ENCODE measurements around the gene THSD7B. TPM values are rescaled to one million over a fixed set of nuclear protein-coding genes. Genes with fewer than 3 reads are reported as not detected.

The THSD7B gene
- total and polyA plus RNA-seq, 2 donors from 2014 or later: 0.34 to 0.85 TPM

- DNase-seq (peak in 3 of 5 donors; percentile 33 to 57 (median 35)), FAIRE-seq (no peak)
- intact Hi-C loops (cut with DNase I): no loop called here
Observed at GRCh38 chr2:136932700-136933099, 167.4 kb downstream of the THSD7B start.

DNA sequence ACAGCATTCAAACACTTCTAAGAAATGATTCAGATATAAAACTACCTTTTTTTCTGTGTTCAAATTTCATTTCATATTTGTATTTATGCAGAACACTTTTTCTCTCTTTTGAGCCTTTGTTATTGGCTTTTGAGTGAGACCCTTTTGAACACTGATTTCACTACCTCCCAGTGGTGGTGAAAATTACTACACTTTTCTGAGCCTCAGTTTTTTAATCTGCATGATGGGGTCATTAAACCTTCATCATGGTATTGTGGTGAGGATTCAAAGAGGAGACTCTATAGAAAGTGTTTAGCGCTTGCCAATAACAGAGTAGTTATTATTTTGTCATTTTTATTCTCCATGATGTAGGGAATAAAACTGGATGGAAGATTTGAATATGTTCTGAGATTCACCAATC lies 169.8 kb downstream of the THSD7B start:
- H3K27me3 ChIP-seq (ENCODE audit: control insufficient read depth, insufficient read depth, low read length): no peaks in the 10 kb centered on the region
- DNase-seq: no peak
- FAIRE-seq: no peak
- no peaks in the 10 kb centered on the region for H3K36me3 ChIP-seq (ENCODE audit: control insufficient read depth in 2 of 3, insufficient read depth in 3 of 3, low read length in 3 of 3)
- no peak overlapping the region for H3K4me3 ChIP-seq (ENCODE audit: low read length in 3 of 3)
- intact Hi-C loops (cut with DNase I): no loop called here
- no peaks in the 10 kb centered on the region for H3K4me1 ChIP-seq (ENCODE audit: control insufficient read depth in 2 of 3, insufficient read depth in 2 of 3, low read depth in 1 of 3, low read length in 3 of 3)
- no peak overlapping the region for H3K9ac ChIP-seq (ENCODE audit: low read length in 3 of 3)
- TF ChIP-seq, protein P1, sequence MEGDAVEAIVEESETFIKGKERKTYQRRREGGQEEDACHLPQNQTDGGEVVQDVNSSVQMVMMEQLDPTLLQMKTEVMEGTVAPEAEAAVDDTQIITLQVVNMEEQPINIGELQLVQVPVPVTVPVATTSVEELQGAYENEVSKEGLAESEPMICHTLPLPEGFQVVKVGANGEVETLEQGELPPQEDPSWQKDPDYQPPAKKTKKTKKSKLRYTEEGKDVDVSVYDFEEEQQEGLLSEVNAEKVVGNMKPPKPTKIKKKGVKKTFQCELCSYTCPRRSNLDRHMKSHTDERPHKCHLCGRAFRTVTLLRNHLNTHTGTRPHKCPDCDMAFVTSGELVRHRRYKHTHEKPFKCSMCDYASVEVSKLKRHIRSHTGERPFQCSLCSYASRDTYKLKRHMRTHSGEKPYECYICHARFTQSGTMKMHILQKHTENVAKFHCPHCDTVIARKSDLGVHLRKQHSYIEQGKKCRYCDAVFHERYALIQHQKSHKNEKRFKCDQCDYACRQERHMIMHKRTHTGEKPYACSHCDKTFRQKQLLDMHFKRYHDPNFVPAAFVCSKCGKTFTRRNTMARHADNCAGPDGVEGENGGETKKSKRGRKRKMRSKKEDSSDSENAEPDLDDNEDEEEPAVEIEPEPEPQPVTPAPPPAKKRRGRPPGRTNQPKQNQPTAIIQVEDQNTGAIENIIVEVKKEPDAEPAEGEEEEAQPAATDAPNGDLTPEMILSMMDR (IDR thresholded peaks at IDR 0.05; ENCODE audit: borderline replicate concordance, extremely low read depth, insufficient read depth): no peak
- H3K27ac ChIP-seq (ENCODE audit: low read depth in 2 of 2, low read length in 2 of 2): no peak overlapping the region
- H3K9me3 ChIP-seq (ENCODE audit: control insufficient read depth in 2 of 3, insufficient read depth in 1 of 3, low read length in 3 of 3): no peaks in the 10 kb centered on the region

More at GRCh38 chr2:136932700-136933099, 167.4 kb downstream of the THSD7B start:
- Histone ChIP-seq H3K27me3 (ENCODE audit: control insufficient read depth, insufficient read depth, low read length) (no peaks in the 10 kb centered on the region), H3K4me3 (ENCODE audit: low read length in 3 of 3) (no peak overlapping the region), H3K27ac (ENCODE audit: low read depth in 2 of 2, low read length in 2 of 2) (no peak overlapping the region), H3K9ac (ENCODE audit: low read length in 3 of 3) (no peak overlapping the region), H3K36me3 (ENCODE audit: control insufficient read depth in 2 of 3, insufficient read depth in 3 of 3, low read length in 3 of 3) (no peaks in the 10 kb centered on the region), H3K9me3 (ENCODE audit: control insufficient read depth in 2 of 3, insufficient read depth in 1 of 3, low read length in 3 of 3) (no peaks in the 10 kb centered on the region), H3K4me1 (ENCODE audit: control insufficient read depth in 2 of 3, insufficient read depth in 2 of 3, low read depth in 1 of 3, low read length in 3 of 3) (no peaks in the 10 kb centered on the region)
- TF ChIP-seq, protein P1 (IDR thresholded peaks at IDR 0.05; ENCODE audit: borderline replicate concordance, extremely low read depth, insufficient read depth): no peak

DNA sequence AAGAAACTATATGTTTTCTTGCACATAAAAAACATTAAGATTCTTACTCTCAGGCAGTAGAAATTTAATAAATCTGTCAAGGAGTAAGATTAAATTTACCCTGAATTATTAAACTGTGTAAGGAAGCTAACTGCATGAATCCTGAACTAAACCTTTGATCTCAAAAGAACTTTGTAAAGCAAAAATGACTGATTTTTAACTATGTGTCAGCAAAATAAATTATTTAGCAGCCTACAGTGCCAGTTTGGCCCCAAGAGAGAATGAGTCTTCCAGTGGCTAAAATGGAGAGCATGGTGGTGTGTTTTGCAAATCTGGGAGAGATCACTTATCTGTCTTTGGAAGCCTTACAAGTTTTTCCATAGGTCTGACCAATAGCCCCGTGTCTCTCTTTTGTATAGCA lies 190.7 kb downstream of the THSD7B start:
- H3K9ac ChIP-seq (ENCODE audit: low read length in 3 of 3): no peak overlapping the region
- no peaks in the 10 kb centered on the region for H3K4me1 ChIP-seq (ENCODE audit: control insufficient read depth in 2 of 3, insufficient read depth in 2 of 3, low read depth in 1 of 3, low read length in 3 of 3)
- H3K27ac ChIP-seq (ENCODE audit: low read depth in 2 of 2, low read length in 2 of 2): no peak overlapping the region
- FAIRE-seq (no peak), DNase-seq (peak in 1 of 5 donors; percentile 1)
- no peaks in the 10 kb centered on the region for H3K36me3 ChIP-seq (ENCODE audit: control insufficient read depth in 2 of 3, insufficient read depth in 3 of 3, low read length in 3 of 3)
- intact Hi-C loops (cut with DNase I): no loop called here
- TF ChIP-seq, protein P1 (IDR thresholded peaks at IDR 0.05; ENCODE audit: borderline replicate concordance, extremely low read depth, insufficient read depth): no peak
- no peaks in the 10 kb centered on the region for H3K27me3 ChIP-seq (ENCODE audit: control insufficient read depth, insufficient read depth, low read length)
- H3K9me3 ChIP-seq (ENCODE audit: control insufficient read depth in 2 of 3, insufficient read depth in 1 of 3, low read length in 3 of 3): no peaks in the 10 kb centered on the region
- no peak overlapping the region for H3K4me3 ChIP-seq (ENCODE audit: low read length in 3 of 3)

DNA sequence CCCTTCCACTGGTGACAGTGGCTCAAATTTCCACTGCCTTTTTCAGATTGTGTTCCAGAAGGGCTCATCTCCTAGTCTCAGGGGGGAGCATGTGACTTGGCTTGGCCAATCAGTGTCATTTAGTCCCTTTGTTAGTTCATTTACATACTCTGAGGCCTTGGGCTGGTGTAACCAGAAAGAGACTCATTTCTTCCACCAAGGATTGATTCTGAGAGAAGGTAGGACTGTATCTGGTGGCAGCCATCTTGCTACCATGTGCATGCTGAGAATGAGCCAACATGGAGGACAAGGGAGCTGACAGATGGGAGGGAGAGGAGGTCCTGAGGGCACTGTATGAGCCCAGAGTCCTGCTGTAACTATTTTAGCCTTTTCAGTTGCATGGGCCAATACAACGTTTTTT lies 191.7 kb downstream of the THSD7B start:
- intact Hi-C loops (cut with DNase I): no loop called here
- Histone ChIP-seq H3K36me3 (ENCODE audit: control insufficient read depth in 2 of 3, insufficient read depth in 3 of 3, low read length in 3 of 3) (no peaks in the 10 kb centered on the region), H3K27ac (ENCODE audit: low read depth in 2 of 2, low read length in 2 of 2) (no peak overlapping the region), H3K27me3 (ENCODE audit: control insufficient read depth, insufficient read depth, low read length) (no peaks in the 10 kb centered on the region), H3K9me3 (ENCODE audit: control insufficient read depth in 2 of 3, insufficient read depth in 1 of 3, low read length in 3 of 3) (no peaks in the 10 kb centered on the region), H3K9ac (ENCODE audit: low read length in 3 of 3) (no peak overlapping the region), H3K4me3 (ENCODE audit: low read length in 3 of 3) (no peak overlapping the region), H3K4me1 (ENCODE audit: control insufficient read depth in 2 of 3, insufficient read depth in 2 of 3, low read depth in 1 of 3, low read length in 3 of 3) (no peaks in the 10 kb centered on the region)
- DNase-seq: no peak
- FAIRE-seq: no peak
- TF ChIP-seq, protein P1 (IDR thresholded peaks at IDR 0.05; ENCODE audit: borderline replicate concordance, extremely low read depth, insufficient read depth): no peak
